ENCODE measurements around the gene HPSE2.

The HPSE2 gene

GRCh38 chr10:98481404-98481945, 754.2 kb downstream of the HPSE2 start:
- DNase-seq, result no peak

- DNase-seq, result no peak
Observed at GRCh38 chr10:98478430-98479222, 757.0 kb downstream of the HPSE2 start.

DNA sequence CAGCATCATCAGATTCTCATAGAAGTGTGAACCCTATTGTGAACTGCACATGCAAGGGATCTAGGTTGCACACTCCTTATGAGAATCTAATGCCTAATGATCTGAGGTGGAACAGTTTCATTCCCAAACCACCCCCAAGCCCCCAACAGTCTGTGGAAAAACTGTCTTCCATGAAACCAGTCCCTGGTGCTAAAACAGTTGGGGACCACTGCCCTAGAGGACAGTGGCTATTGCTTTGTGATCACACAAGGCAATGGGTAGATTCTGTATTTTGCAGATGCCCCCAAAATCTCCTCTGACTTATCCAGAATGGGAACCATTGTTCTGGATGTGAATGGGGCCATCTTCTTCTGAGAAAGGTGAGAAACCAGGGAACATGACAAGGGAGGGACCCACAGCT, 757.8 kb downstream of the HPSE2 start:
- DNase-seq, result no peak

GRCh38 chr10:98474628-98475027, 761.0 kb downstream of the HPSE2 start:
- DNase-seq, result no peak

GRCh38 chr10:98472196-98472595, 763.5 kb downstream of the HPSE2 start:
- DNase-seq, result no peak

DNA sequence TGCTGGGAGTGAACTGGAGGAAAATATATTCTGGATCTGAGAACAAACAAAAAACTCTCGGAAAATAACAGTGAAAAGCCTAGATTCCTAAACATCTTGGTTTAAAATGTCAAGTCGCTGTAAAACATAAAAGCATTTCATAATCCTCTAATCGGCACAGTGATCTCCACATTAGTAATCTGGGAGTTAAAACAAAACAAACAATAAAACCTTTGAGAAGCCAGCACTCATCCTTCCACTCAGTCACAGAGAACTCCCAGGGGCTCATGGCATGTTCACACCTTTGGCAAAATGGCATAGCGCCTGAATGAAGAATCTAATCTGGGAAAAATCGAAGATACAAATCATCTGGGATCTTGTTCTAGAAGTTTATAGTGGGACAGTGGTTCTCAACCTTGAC, 764.8 kb downstream of the HPSE2 start:
- DNase-seq, result no peak

DNA sequence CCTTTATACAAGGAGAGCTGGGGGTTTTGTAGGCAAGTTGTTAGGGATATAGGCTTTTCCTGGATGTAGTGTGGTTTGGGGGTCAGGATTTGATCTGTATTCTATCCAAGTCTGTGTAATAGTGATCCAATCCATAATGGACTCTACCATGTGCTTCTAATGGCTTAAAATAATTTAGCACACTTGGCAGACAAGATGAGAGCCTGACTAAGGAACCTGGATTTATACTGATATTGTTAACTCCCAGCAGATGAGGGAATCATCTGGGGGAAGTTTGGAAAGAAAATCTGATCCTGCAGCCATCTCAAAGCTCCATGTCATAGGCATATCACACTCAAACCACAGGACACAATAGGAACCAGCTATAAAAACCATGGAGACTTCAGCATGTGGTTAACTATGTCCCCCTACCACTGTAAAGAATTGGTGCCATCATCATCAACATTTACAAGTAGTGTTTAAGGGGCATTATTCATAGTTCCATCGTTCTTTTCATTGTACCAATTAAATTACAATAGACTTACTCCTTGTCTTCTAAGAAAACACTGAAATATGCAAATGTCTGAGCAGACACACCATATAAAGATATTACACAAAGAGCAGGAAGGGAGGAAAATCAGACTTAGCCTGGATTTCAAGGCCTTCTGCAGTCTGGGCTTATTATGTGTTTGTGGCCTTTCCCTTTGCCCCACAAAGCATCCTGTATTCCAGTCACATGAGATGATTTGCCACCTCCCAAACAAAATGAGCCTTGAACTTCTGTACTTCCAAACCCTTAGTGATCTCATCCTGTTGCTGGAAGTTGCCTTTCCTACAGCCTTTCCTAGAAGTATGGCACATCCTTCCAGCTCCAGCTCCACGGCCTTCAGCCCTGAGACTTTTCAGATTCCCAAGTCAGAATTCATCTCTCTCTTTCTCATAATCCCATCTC, 766.4 kb downstream of the HPSE2 start:
- DNase-seq, result no peak

DNA sequence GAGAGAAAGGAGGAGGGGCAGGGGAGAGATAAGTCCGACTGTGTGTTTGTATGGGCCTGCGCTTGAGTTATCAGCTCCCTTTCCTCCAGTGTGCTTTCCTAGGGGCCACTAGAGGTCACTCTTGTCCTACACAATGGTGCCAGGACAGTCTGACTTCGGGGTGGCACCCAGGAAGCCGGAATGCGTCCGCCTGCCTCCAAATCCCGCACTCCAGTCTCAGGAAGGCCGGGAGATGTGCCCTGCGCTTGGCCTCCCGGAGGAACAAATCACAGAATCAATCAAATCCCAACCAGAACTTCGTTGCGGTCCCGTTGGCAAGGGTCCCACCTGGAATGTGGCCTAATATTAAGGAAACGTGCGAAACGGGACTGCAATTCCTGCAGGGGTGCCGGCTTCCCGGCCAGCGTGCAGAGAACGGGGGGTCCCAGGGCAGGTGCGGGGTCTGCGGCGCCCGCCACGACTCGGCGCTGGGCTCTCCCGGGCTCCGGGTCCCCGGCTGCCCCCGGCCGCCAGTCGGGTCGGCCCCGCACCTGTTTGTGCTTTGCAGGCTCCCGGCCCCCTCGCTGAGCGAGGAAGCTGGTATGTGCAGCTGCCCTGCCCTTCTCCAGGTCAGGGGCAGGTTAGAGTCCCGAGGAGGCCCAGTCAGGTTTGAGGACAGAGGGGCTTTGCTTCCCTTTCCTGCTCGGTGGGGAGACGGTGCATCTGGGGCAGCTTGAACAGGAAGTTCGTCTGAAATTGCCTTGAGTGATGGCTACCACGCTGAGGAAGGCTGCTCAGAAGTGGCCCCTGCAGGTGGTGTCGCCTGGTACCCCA, 767.9 kb downstream of the HPSE2 start:
- DNase-seq, result peak; percentile 96

DNA sequence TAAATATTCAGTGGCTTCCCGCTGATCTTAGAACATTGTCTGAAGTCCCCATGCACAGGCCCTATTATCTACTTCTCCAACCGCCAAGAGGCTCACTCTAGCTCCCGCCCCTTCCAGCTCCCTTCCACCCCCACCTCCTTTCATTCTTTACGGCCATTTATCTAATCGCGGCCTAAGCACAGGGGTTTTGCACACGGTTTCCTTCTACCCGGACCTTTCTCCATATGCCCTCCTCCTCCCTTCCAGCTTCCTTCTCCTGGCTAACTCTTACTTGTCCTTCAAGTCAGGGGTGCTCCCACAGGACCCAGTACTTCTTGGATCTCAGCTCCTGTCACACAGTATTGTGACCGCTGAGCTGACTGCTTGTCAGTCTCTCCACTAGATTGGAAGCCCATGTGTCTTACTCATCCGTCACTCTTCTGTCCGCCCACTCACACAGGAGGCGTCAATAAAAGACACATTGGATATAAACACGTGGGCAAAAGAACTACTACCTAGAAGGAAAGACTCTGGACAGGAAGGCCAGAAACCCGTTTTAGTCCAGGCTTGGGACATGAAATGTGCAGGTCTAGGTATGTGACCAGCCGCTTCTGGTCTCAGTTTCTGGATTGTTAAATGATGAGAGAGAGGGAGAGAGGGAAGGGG, 768.7 kb downstream of the HPSE2 start:
- DNase-seq, result peak; percentile 81

DNA sequence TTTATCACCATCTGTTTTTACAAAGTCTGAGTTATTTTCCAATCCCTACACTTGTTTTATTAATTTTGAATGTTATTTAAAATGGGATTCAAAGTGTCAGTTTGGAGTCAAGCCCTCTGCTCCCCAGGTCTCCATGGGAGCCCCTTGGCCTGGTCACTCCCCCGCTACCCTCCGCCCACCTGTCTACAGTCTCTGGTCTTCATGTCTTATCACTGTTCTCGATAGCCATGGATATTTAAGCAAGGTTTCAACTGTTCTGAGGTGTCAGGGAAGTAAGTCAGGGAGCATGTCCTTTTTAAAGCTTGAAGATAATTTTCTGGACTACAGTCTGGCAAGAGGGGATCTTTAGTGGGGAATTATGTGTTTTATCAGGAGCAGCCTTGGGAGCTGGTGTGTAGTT, 769.8 kb downstream of the HPSE2 start:
- no peak for DNase-seq

DNA sequence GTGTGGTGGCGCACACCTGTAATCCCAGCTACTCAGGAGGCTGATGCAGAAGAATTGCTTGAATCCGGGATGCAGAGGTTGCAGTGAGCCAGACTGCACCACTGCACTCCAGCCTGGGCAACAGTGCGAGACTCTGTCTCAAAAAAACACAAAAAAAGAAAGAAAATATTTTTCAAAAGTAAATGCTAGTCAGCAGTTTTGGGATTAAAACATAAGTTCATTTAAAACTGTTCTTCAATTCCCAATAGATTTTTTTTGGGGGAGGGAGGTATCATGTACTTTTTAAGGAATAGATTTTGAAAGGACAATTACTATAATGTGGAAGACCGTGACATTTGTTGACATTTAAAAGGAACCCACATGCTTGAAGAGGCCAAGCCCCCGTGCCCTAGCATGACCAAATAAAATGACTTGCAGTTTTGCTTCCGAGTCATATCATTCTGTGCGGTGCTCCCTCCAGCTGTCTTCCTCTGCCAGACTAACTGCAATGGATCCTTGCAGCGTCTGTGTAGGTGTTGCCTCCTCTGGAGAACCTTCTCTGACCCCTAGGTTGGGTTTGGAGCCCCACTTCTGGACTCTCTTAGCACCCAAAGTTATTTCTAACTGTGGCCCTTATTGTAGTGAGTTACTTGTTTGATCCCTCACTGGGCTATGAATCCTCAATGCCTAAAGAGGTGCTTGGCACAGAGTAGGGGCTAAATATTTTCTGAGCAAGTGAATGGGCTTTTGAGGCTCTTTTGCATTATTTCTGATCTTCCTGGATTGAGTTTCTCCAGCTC, 771.5 kb downstream of the HPSE2 start:
- DNase-seq, result peak; percentile 85

DNA sequence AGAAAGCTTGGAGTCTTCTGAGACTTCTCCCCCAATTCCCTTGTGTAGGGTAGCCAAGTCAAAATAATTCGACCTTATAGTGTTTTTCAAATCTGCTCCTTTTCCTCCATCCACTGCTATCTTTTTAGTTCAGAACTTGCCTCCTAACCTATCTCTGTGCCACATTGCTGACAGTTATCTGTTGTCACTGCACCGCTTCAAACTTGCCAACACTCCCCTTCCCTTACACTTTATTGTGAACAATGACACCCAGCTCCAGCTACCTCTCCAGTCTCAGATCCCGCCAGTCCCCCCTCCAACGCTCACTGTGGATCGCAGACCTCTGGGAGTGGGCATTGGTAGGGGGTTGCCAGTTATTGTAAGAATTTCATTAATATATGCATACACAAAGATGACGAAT, 772.6 kb downstream of the HPSE2 start:
- peak; percentile 90 for DNase-seq

DNA sequence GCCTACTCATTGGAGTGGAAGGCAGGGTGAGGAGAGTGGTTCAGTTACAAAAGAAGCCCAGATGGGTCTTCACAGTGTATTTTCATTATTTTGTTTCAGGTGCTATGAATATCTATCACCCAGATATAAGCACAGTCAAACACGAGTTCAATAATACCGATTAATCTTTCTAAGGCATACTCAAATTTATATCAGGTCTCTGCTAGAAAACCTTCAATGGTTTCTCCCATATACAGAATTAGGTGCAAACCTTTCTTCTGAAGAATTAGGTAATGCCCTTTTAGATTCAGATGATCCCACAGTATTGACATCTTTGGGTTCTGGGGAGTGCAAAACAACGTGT, 774.2 kb downstream of the HPSE2 start:
- DNase-seq, result no peak

- DNase-seq, result peak; percentile 94
Observed at GRCh38 chr10:98460837-98461499, 774.7 kb downstream of the HPSE2 start.

- DNase-seq, result no peak
Observed at GRCh38 chr10:98458809-98459784, 776.6 kb downstream of the HPSE2 start.

- DNase-seq, result peak; percentile 63
Observed at GRCh38 chr10:98457721-98458120, 777.9 kb downstream of the HPSE2 start.

DNA sequence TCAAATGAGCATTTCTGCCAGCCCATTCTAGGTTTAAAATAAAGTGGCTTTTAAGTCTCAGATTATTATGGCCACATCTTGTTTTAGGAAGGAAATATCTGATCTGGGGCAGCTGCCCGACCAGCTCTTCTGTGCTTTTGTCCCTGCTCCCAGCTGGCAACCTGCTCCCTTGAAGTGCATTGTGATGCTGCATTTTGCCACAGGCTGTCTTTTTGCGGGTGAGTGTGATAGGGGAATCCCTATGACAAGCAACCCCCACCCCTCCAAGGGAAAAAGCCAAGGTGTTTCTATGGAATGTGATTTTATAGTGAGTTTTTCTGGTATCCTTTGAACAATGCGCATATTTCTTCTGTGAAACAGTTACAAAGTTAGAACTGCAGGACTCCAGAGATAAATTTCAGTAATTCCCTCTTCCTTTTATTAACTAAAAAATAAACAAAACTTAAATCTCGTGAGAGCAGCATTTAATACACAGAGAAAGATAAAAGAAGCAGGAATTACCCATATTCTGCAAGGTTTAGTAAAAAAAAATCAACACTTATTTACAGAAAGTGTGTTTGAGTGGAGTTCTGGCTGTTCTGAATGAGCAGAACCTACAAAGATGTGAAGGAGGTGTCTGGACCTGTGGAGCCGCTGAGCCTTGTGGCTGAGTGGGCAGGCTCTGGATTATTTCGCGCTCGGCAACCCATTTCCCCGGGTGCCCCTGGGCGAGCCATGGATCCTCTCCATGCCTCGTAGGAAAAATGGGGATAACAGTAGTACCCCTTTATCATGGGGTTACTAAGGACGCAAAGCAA, 778.8 kb downstream of the HPSE2 start:
- no peak for DNase-seq

GRCh38 chr10:98456043-98456570, 779.5 kb downstream of the HPSE2 start:
- peak; percentile 31 for DNase-seq

DNA sequence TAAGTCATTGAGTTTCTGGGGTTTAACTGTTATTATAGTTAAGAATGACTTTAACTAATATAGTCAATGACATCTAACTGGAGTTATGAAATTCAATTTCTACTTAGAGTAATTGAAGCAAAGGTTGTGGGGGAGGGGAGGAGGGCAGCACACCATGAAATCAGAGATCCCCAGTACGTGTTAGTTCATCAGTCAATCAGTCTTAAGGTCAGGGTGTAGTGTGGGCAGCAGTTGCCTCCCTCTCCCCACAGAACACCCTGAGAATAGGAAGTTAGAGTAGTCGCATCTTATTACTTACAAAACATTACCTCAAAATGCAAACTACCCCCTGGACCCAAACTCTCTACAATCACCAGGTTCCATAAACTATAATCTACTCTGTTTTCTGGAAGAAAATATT, 781.9 kb downstream of the HPSE2 start:
- no peak for DNase-seq
